ENCODE results near the gene ZNF785. TPM values are rescaled to one million over a fixed set of nuclear protein-coding genes. Genes with fewer than 3 reads are reported as not detected.

The ZNF785 gene
- total and polyA plus RNA-seq, 9 donors: 7.0 to 29.4 (median 19.9) TPM

DNA sequence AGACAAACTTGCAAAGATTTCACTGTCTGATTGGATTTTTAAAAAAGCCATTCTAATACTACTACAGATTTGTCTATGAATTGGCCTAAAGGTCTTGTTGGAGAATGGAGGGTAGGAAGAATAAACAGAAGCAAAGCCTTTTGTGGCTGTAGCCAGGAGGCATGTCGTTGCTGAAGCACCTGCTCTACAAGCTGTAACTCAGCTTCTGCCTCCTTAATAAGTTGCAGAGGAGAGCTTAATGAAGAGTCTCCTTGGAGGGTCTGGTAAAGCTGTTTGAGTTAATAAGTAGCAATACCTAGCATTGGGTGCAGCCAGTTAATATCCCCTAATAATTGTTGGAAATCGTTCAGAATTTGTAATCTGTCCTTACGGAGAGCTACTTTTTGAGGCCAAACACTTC is 34.7 kb upstream of the ZNF785 start:
- H3K27ac ChIP-seq: no peak overlapping the region

GRCh38 chr16:30619638-30620037 is 34.1 kb upstream of the ZNF785 start:
- H3K4me1 ChIP-seq (ENCODE audit: insufficient read depth): no peaks in the 10 kb centered on the region
- WGBS, 3 donors: 85 to 88% (median 86%) methylated on average over 5 of the region's 5 CpGs
- no peaks in the 10 kb centered on the region for H3K9me3 ChIP-seq
- no peaks in the 10 kb centered on the region for H3K36me3 ChIP-seq
- intact Hi-C loops (cut with DNase I): loop anchor here in 1 of 4 donors (10.0 kb wide), 1 partner anchor 195 kb away; no protein-coding TSS in a partner anchor
- no peaks in the 10 kb centered on the region for H3K27me3 ChIP-seq
- DNase-seq: no peak
- no peak for TF ChIP-seq EP300 (IDR thresholded peaks at IDR 0.05)
- TF ChIP-seq POLR2A (IDR thresholded peaks at IDR 0.05): no peak
- TF ChIP-seq, protein P1, sequence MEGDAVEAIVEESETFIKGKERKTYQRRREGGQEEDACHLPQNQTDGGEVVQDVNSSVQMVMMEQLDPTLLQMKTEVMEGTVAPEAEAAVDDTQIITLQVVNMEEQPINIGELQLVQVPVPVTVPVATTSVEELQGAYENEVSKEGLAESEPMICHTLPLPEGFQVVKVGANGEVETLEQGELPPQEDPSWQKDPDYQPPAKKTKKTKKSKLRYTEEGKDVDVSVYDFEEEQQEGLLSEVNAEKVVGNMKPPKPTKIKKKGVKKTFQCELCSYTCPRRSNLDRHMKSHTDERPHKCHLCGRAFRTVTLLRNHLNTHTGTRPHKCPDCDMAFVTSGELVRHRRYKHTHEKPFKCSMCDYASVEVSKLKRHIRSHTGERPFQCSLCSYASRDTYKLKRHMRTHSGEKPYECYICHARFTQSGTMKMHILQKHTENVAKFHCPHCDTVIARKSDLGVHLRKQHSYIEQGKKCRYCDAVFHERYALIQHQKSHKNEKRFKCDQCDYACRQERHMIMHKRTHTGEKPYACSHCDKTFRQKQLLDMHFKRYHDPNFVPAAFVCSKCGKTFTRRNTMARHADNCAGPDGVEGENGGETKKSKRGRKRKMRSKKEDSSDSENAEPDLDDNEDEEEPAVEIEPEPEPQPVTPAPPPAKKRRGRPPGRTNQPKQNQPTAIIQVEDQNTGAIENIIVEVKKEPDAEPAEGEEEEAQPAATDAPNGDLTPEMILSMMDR (IDR thresholded peaks at IDR 0.05): no peak
- no peak overlapping the region for H3K4me3 ChIP-seq
- H3K27ac ChIP-seq: no peak overlapping the region

More for the DNA sequence above, 34.7 kb upstream of the ZNF785 start:
- 43 to 65% (median 59%) methylated on average over 3 of the region's 3 CpGs for WGBS, 3 donors
- intact Hi-C loops (cut with DNase I): loop anchor here in 1 of 4 donors (10.0 kb wide), 1 partner anchor 195 kb away; no protein-coding TSS in a partner anchor
- no peaks in the 10 kb centered on the region for H3K9me3 ChIP-seq
- TF ChIP-seq EP300 (IDR thresholded peaks at IDR 0.05) (no peak), POLR2A (IDR thresholded peaks at IDR 0.05) (no peak)
- TF ChIP-seq, protein P1 (IDR thresholded peaks at IDR 0.05): no peak
- no peaks in the 10 kb centered on the region for H3K27me3 ChIP-seq
- no peak for DNase-seq
- H3K4me3 ChIP-seq: no peak overlapping the region
- H3K4me1 ChIP-seq (ENCODE audit: insufficient read depth): no peaks in the 10 kb centered on the region
- H3K36me3 ChIP-seq: no peaks in the 10 kb centered on the region

DNA sequence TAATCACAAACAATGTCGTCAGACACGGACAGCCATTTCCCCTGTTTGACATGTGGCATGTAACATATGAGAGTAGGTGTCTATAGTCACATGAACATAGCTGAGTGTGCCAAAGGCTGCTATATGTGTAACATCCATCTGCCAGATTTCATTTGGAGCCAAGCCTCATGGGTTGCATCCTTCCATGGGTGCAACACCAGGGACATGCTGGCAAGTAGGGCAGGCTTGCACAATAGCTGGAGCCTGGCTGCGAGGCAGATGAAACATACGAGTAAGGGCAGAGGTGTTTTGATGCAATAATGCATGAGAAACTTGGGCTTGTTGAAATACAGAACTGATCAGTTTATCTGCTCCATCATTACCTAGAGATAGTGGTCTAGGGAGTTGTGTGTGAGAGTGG is 33.7 kb upstream of the ZNF785 start:
- TF ChIP-seq EP300 (IDR thresholded peaks at IDR 0.05): no peak
- TF ChIP-seq, protein P1 (IDR thresholded peaks at IDR 0.05): no peak
- Histone ChIP-seq H3K9me3 (no peaks in the 10 kb centered on the region), H3K36me3 (no peaks in the 10 kb centered on the region), H3K27ac (no peak overlapping the region), H3K4me1 (ENCODE audit: insufficient read depth) (no peaks in the 10 kb centered on the region), H3K27me3 (no peaks in the 10 kb centered on the region), H3K4me3 (no peak overlapping the region)
- no peak for DNase-seq
- intact Hi-C loops (cut with DNase I): no loop called here
- WGBS, 3 donors: 84 to 85% (median 84%) methylated on average over 4 of the region's 4 CpGs

DNA sequence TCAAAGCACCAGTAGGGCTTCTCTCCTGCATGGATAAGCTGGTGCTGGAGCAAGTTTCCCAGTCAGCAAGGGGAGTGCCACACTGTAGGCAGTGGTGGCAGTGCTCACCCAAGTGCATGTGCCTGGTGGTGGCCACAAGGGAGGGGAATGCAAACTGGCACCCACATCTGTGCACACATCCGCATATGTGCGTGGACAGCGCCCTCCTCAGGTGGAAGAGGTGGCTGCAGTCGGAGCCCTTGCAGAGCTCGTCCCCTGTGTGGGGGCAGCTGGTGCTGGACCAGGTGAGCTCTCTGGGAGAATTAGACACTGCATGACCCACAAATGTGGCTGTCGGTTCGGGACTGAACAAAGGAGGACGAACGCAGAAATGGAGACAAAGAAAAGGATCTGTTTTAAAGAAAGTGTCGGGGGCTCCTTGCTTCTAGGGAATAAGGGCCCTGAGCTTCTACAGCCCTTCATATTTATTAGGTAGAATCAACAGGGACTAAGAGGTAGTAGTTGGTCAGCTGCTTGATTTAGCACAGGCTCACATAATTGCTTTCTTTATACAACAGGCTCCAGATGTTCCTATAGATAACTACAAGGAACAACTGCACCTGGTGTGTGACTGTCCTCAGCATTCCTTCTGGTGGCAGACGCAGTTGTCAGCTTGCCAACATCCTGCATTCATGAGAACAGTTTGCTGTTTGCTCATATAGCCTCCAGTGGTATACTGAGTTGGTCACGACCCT is 30.0 kb upstream of the ZNF785 start:
- Histone ChIP-seq H3K4me1 (ENCODE audit: insufficient read depth) (no peaks in the 10 kb centered on the region), H3K36me3 (no peaks in the 10 kb centered on the region), H3K9me3 (no peaks in the 10 kb centered on the region), H3K27me3 (no peaks in the 10 kb centered on the region), H3K27ac (no peak overlapping the region), H3K4me3 (no peak overlapping the region)
- WGBS, 3 donors: 32 to 47% (median 44%) methylated on average over 12 of the region's 12 CpGs
- intact Hi-C loops (cut with DNase I): no loop called here
- DNase-seq: peak in 1 of 5 donors; percentile 42
- no peak for TF ChIP-seq EP300 (IDR thresholded peaks at IDR 0.05)
- TF ChIP-seq, protein P1 (IDR thresholded peaks at IDR 0.05): no peak
- no peak for TF ChIP-seq POLR2A (IDR thresholded peaks at IDR 0.05)
